H9 (cell line): ENCODE data around the gene BIRC3. TPM values are rescaled to one million over a fixed set of nuclear protein-coding genes. Genes with fewer than 3 reads are reported as not detected.

ENCODE experiments used
- DNase-seq: peaks from one replicate; pipeline ENCODE4 v3.0.0-alpha.2; 2017
- H2AFZ ChIP-seq: one replicate; pipeline ENCODE4 v1.6.1; 2013; ENCODE audit warnings: mild to moderate bottlenecking, low read length, control low read depth, moderate library complexity
- H2AK5ac ChIP-seq: 2 replicates; pipeline ENCODE4 v1.6.1; 2013; ENCODE audit warnings: low read length, control low read depth, mixed read lengths; ENCODE audit not compliant: insufficient read length
- H2BK120ac ChIP-seq: one replicate; pipeline ENCODE4 v1.6.1; 2013; ENCODE audit warnings: low read depth, mild to moderate bottlenecking, low read length, control low read depth, inconsistent platforms; ENCODE audit not compliant: poor library complexity, severe bottlenecking
- H2BK12ac ChIP-seq: 2 replicates; pipeline ENCODE4 v1.6.1; 2013; ENCODE audit warnings: low read length, control low read depth, mixed read lengths, low read depth; ENCODE audit not compliant: insufficient read length
- H2BK15ac ChIP-seq: 2 replicates; pipeline ENCODE4 v1.6.1; 2013; ENCODE audit warnings: low read depth, low read length, control low read depth
- H2BK20ac ChIP-seq: one replicate; pipeline ENCODE4 v1.6.1; 2013; ENCODE audit warnings: low read depth, mild to moderate bottlenecking, low read length, control low read depth, inconsistent platforms; ENCODE audit not compliant: poor library complexity, severe bottlenecking
- H2BK5ac ChIP-seq: 2 replicates; pipeline ENCODE4 v1.6.1; 2013; ENCODE audit warnings: low read length, control low read depth, mixed read lengths; ENCODE audit not compliant: insufficient read length
- H3K14ac ChIP-seq: 2 replicates; pipeline ENCODE4 v1.6.1; 2013; ENCODE audit warnings: low read length, control low read depth; ENCODE audit not compliant: insufficient read depth
- H3K18ac ChIP-seq: 2 replicates; pipeline ENCODE4 v1.6.1; 2013; ENCODE audit warnings: low read depth, mild to moderate bottlenecking, mixed read lengths, low read length, control low read depth; ENCODE audit not compliant: insufficient read length
- H3K23ac ChIP-seq: 2 replicates; pipeline ENCODE4 v1.6.1; 2013; ENCODE audit warnings: low read length, control low read depth, mixed read lengths, low read depth; ENCODE audit not compliant: insufficient read length
- H3K23me2 ChIP-seq: 2 replicates; pipeline ENCODE4 v1.6.1; 2013; ENCODE audit warnings: low read depth, mild to moderate bottlenecking, mixed read lengths, low read length, control low read depth; ENCODE audit not compliant: insufficient read length, poor library complexity, severe bottlenecking
- H3K27ac ChIP-seq: 2 replicates; pipeline ENCODE4 v1.5.1; 2013; ENCODE audit warnings: low read length, control low read depth, mixed read lengths, low read depth; ENCODE audit not compliant: insufficient read length
- H3K27me3 ChIP-seq: 2 replicates; pipeline ENCODE4 v1.6.1; 2013; ENCODE audit warnings: low read length, control low read depth, inconsistent platforms; ENCODE audit not compliant: insufficient read depth
- H3K4ac ChIP-seq: 2 replicates; pipeline ENCODE4 v1.6.1; 2013; ENCODE audit warnings: low read depth, mild to moderate bottlenecking, control low read depth, inconsistent platforms, low read length, moderate library complexity
- H3K4me1 ChIP-seq: 2 replicates; pipeline ENCODE4 v1.6.1; 2013; ENCODE audit warnings: low read length, control low read depth, inconsistent platforms; ENCODE audit not compliant: insufficient read depth
- H3K4me2 ChIP-seq: 2 replicates; pipeline ENCODE4 v1.6.1; 2013; ENCODE audit warnings: low read length, control low read depth, mixed read lengths; ENCODE audit not compliant: insufficient read length, insufficient read depth
- H3K56ac ChIP-seq: 2 replicates; pipeline ENCODE4 v1.6.1; 2013; ENCODE audit warnings: low read depth, mild to moderate bottlenecking, mixed read lengths, low read length, control low read depth; ENCODE audit not compliant: insufficient read length
- H3K79me1 ChIP-seq: 2 replicates; pipeline ENCODE4 v1.6.1; 2013; ENCODE audit warnings: low read depth, mild to moderate bottlenecking, moderate library complexity, low read length, control low read depth, inconsistent platforms; ENCODE audit not compliant: insufficient read depth, poor library complexity, severe bottlenecking
- H3K79me2 ChIP-seq: 2 replicates; pipeline ENCODE4 v1.6.1; 2013; ENCODE audit warnings: low read length, control low read depth, inconsistent platforms; ENCODE audit not compliant: insufficient read depth
- H3K9ac ChIP-seq: 2 replicates; pipeline ENCODE4 v1.6.1; 2013; ENCODE audit warnings: low read length, control low read depth, mixed read lengths; ENCODE audit not compliant: insufficient read length; ENCODE audit errors: extremely low read depth
- H3K9me3 ChIP-seq: one replicate; pipeline ENCODE4 v1.6.1; 2013; ENCODE audit warnings: low read depth, low read length, inconsistent platforms; ENCODE audit not compliant: control insufficient read depth
- H3T11ph ChIP-seq: one replicate; pipeline ENCODE4 v1.6.1; 2013; ENCODE audit warnings: mild to moderate bottlenecking, low read length, control low read depth, inconsistent platforms
- H4K20me1 ChIP-seq: one replicate; pipeline ENCODE4 v1.6.1; 2013; ENCODE audit not compliant: control insufficient read depth, insufficient read length, insufficient read depth
- H4K5ac ChIP-seq: 2 replicates; pipeline ENCODE4 v1.6.1; 2013; ENCODE audit warnings: low read depth, mild to moderate bottlenecking, mixed read lengths, low read length, control low read depth; ENCODE audit not compliant: insufficient read length
- H4K8ac ChIP-seq: replicated peaks from 2 replicates; pipeline ENCODE4 v1.6.1; 2013; ENCODE audit warnings: low read length, control low read depth, mixed read lengths, low read depth; ENCODE audit not compliant: insufficient read length
- H4K91ac ChIP-seq: 2 replicates; pipeline ENCODE4 v1.6.1; 2013; ENCODE audit warnings: low read depth, mild to moderate bottlenecking, moderate library complexity, mixed read lengths, low read length, control low read depth; ENCODE audit not compliant: insufficient read length
- H3K27ac Mint-ChIP-seq, 3 experiments: 2 replicates in 2 of 3; 3 replicates in 1 of 3; pipeline ENCODE4 v1.8.0; 2020 to 2021; ENCODE audit warnings: mixed read lengths in 3 of 3, mild to moderate bottlenecking in 1 of 3, moderate library complexity in 1 of 3
- H3K27me3 Mint-ChIP-seq: 2 replicates; pipeline ENCODE4 v1.8.0; 2021; ENCODE audit warnings: low read depth, mild to moderate bottlenecking, moderate library complexity, mixed read lengths
- H3K36me3 Mint-ChIP-seq, 3 experiments: 2 replicates in 2 of 3; 3 replicates in 1 of 3; pipeline ENCODE4 v1.8.0; 2020 to 2021; ENCODE audit warnings: low read depth in 3 of 3, mixed read lengths in 3 of 3; ENCODE audit not compliant: insufficient read depth in 1 of 3
- H3K4me1 Mint-ChIP-seq, 2 experiments: 2 replicates each; pipeline ENCODE4 v1.8.0; 2020; ENCODE audit warnings: mixed read lengths in 2 of 2
- H3K4me3 Mint-ChIP-seq, 2 experiments: 2 replicates in 1 of 2; 3 replicates in 1 of 2; pipeline ENCODE4 v1.8.0; 2020 to 2021; ENCODE audit warnings: mild to moderate bottlenecking in 2 of 2, mixed read lengths in 2 of 2, moderate library complexity in 1 of 2
- H3K9me3 Mint-ChIP-seq, 2 experiments: 2 replicates in 1 of 2; 3 replicates in 1 of 2; pipeline ENCODE4 v1.8.0; 2020; ENCODE audit warnings: mild to moderate bottlenecking in 2 of 2, mixed read lengths in 2 of 2, moderate library complexity in 1 of 2
- CTCF ChIP-seq: fragments of 200-600 bp; sonication (generic); conservative IDR thresholded peaks from 3 replicates; pipeline ENCODE4 v1.8.0; 2021; ENCODE audit warnings: antibody characterized with exemption, mild to moderate bottlenecking
- WGBS: extraction: QIAGEN DNeasy Blood & Tissue Kit; methylation state at CpG from one replicate; pipeline ENCODE4 v1.1.7; 2013; ENCODE audit warnings: missing lambda C conversion rate, low lambda C conversion rate, mixed read lengths; ENCODE audit not compliant: insufficient read length; ENCODE audit errors: extremely low coverage; 5-methylcytosine and 5-hydroxymethylcytosine counted together
- total RNA-seq: library from RNA; stranded (reverse); gene quantifications from 2 replicates; pipeline ENCODE4 v1.2.1, GENCODE V29; 2021

The BIRC3 gene
- total RNA-seq, 1 experiment from 2014 or later: 0.04 TPM

GRCh38 chr11:102289592-102289991 lies 27.7 kb upstream of the BIRC3 start:
- no peak overlapping the region for H3K4me2 ChIP-seq
- no peak for DNase-seq

More at GRCh38 chr11:102289592-102289991, 27.7 kb upstream of the BIRC3 start:
- Histone ChIP-seq H4K20me1 (no peaks in the 10 kb centered on the region), H3K18ac (no peak overlapping the region), H3T11ph (no peak overlapping the region), H3K23ac (no peak overlapping the region), H2BK12ac (no peak overlapping the region), H4K8ac (no peak overlapping the region), H2AFZ (no peak overlapping the region), H3K56ac (no peak overlapping the region), H4K91ac (no peak overlapping the region), H4K5ac (no peak overlapping the region), H3K4ac (no peak overlapping the region), H3K27ac (no peak overlapping the region), H2AK5ac (no peak overlapping the region), H3K14ac (no peak overlapping the region), H3K27me3 (no peaks in the 10 kb centered on the region), H2BK120ac (no peak overlapping the region), H3K4me1 (no peaks in the 10 kb centered on the region; the same call in 1 of the 2 replicates), H2BK15ac (no peak overlapping the region), H2BK5ac (no peak overlapping the region), H3K79me1 (no peaks in the 10 kb centered on the region), H3K9ac (no peak overlapping the region), H3K79me2 (no peaks in the 10 kb centered on the region), H3K23me2 (no peaks in the 10 kb centered on the region), H3K9me3 (no peaks in the 10 kb centered on the region), H2BK20ac (no peak overlapping the region)
- Mint-ChIP-seq H3K4me1 (peaks cover 14 to 16% of the 10 kb centered on the region in 2 experiments), H3K4me3 (no peak overlapping the region), H3K27ac (no peak overlapping the region), H3K27me3 (no peaks in the 10 kb centered on the region), H3K36me3 (no peaks in the 10 kb centered on the region), H3K9me3 (no peaks in the 10 kb centered on the region)
- no CpG with 5 or more reads among the region's 3 CpGs for WGBS
- no peak for TF ChIP-seq CTCF
